OCI-LY1 (cell line): Measurements from ENCODE around the gene CLEC16A.

ENCODE experiments used
- CTCF ChIP-seq: fragments of 200-600 bp; sonication (generic), shearing (Covaris generic); IDR thresholded peaks from 2 replicates; pipeline ENCODE4 v1.5.1; 2017; ENCODE audit warnings: mild to moderate bottlenecking, antibody characterized with exemption, low read length, moderate library complexity, mixed read lengths
- EZH2 ChIP-seq: fragments of 200-600 bp; sonication (generic), shearing (Covaris generic); IDR thresholded peaks from 2 replicates; pipeline ENCODE4 v1.8.0; 2017; ENCODE audit warnings: borderline replicate concordance, mixed run types, mild to moderate bottlenecking, antibody characterized with exemption, low read length, moderate library complexity, mixed read lengths

- TF ChIP-seq CTCF (no peak), EZH2 (no peak)
Observed at GRCh38 chr16:11047939-11048800, 103.8 kb downstream of the CLEC16A start.
